Measurements from ENCODE around the gene CACNA2D1. TPM values are rescaled to one million over a fixed set of nuclear protein-coding genes. Genes with fewer than 3 reads are reported as not detected.

CACNA2D1 gene
- total and polyA plus RNA-seq, 9 of the 15 experiments (the other 6 are each of a cell fraction or from before 2014, with no cell fraction given), result 0.49 TPM; not detected in 8

- in situ Hi-C loops (cut with MboI) (no loop called here), intact Hi-C loops (cut with micrococcal nuclease) (no loop called here)
- Histone ChIP-seq H3K4me1 (replicated peaks in 1 of 2; ENCODE audit: control insufficient read depth in 2 of 2, insufficient read depth in 2 of 2, low read length in 2 of 2) (no peaks in the 10 kb centered on the region), H3K4me2 (ENCODE audit: insufficient read depth, low read length) (no peak overlapping the region), H2AFZ (ENCODE audit: low read depth, low read length) (no peak overlapping the region), H3K27me3 (ENCODE audit: control insufficient read depth in 2 of 2, insufficient read depth in 2 of 2, low read length in 2 of 2) (no peaks in the 10 kb centered on the region), H3K9me3 (replicated peaks; ENCODE audit: control insufficient read depth, insufficient read depth, low read depth, low read length) (no peaks in the 10 kb centered on the region; the same call in 1 of the 2 replicates), H3K9ac (ENCODE audit: insufficient read depth in 1 of 2, low read depth in 2 of 2, low read length in 2 of 2) (no peak overlapping the region), H3K36me3 (ENCODE audit: control insufficient read depth, insufficient read depth, low read length) (no peaks in the 10 kb centered on the region), H3K4me3 (no peak overlapping the region), H3K79me2 (ENCODE audit: control insufficient read depth, insufficient read depth, low read length) (no peaks in the 10 kb centered on the region), H4K20me1 (replicated peaks; ENCODE audit: control insufficient read depth, insufficient read depth, low read length) (no peaks in the 10 kb centered on the region), H3K27ac (ENCODE audit: extremely low read depth, low read depth, low read length) (no peak overlapping the region), H3K9me1 (ENCODE audit: control insufficient read depth, insufficient read depth, low read length) (no peaks in the 10 kb centered on the region)
- ChIA-PET CTCF (ENCODE audit: low intra/inter-chr PET ratio) (no interaction called here), POLR2A (no interaction called here)
- BruUV-seq (replicated peaks), result no TSS peak
- FAIRE-seq, result no peak
- peak; percentile 53; the same call in 1 of the 2 replicates for TF ChIP-seq ZNF316 (IDR thresholded peaks at IDR 0.05)
- peak; percentile 38; the same call in 1 of the 2 replicates for TF ChIP-seq MAFG (tag; conservative IDR thresholded peaks at IDR 0.05)
- TF ChIP-seq NCOR1 (IDR thresholded peaks at IDR 0.05), result no peak
- ATAC-seq, result no peak
- DNase-seq (ENCODE audit: extremely low read depth in 1 of 4, low spot score in 3 of 4), result no peak
- 8% methylated on average over 1 of the region's 1 CpG for WGBS (ENCODE audit: insufficient coverage, low coverage, missing lambda C conversion rate)
These were observed 334.3 kb downstream of the CACNA2D1 start for GRCh38 chr7:82109288-82109687.

- Histone ChIP-seq H3K4me3 (no peak overlapping the region), H3K79me2 (ENCODE audit: control insufficient read depth, insufficient read depth, low read length) (no peaks in the 10 kb centered on the region), H3K9me1 (ENCODE audit: control insufficient read depth, insufficient read depth, low read length) (no peaks in the 10 kb centered on the region), H3K4me1 (replicated peaks in 1 of 2; ENCODE audit: control insufficient read depth in 2 of 2, insufficient read depth in 2 of 2, low read length in 2 of 2) (no peaks in the 10 kb centered on the region), H3K4me2 (ENCODE audit: insufficient read depth, low read length) (no peak overlapping the region), H2AFZ (ENCODE audit: low read depth, low read length) (no peak overlapping the region), H3K27ac (ENCODE audit: extremely low read depth, low read depth, low read length) (no peak overlapping the region), H3K36me3 (ENCODE audit: control insufficient read depth, insufficient read depth, low read length) (no peaks in the 10 kb centered on the region), H3K9ac (ENCODE audit: insufficient read depth in 1 of 2, low read depth in 2 of 2, low read length in 2 of 2) (no peak overlapping the region), H4K20me1 (replicated peaks; ENCODE audit: control insufficient read depth, insufficient read depth, low read length) (no peaks in the 10 kb centered on the region), H3K9me3 (replicated peaks; ENCODE audit: control insufficient read depth, insufficient read depth, low read depth, low read length) (no peaks in the 10 kb centered on the region; the same call in 1 of the 2 replicates), H3K27me3 (ENCODE audit: control insufficient read depth in 2 of 2, insufficient read depth in 2 of 2, low read length in 2 of 2) (no peaks in the 10 kb centered on the region)
- BruUV-seq (replicated peaks), result no TSS peak
- intact Hi-C loops (cut with micrococcal nuclease), result no loop called here
- WGBS (ENCODE audit: insufficient coverage, low coverage, missing lambda C conversion rate), result 7% methylated on average over 3 of the region's 3 CpGs
- CTCF ChIA-PET (ENCODE audit: low intra/inter-chr PET ratio), result no interaction called here
- no peak for DNase-seq (ENCODE audit: extremely low read depth in 1 of 4, low spot score in 3 of 4)
- no peak for ATAC-seq
- in situ Hi-C loops (cut with MboI), result no loop called here
- POLR2A ChIA-PET, result interaction anchor here (0.7 kb wide), 1 partner anchor 137 kb away, joined by 3 read pairs; no protein-coding TSS in a partner anchor
- no peak for FAIRE-seq
- TF ChIP-seq SMAD1 (IDR thresholded peaks at IDR 0.05; ENCODE audit: low read depth, low read length, partially characterized antibody) (no peak), JUND (IDR thresholded peaks at IDR 0.05; ENCODE audit: borderline replicate concordance, low read depth, low read length) (no peak), JUND (tag; IDR thresholded peaks at IDR 0.05; ENCODE audit: borderline replicate concordance, low read depth, low read length) (no peak), ELF4 (CRISPR knock-in tag; IDR thresholded peaks at IDR 0.05) (no peak), NCOA1 (IDR thresholded peaks at IDR 0.05; ENCODE audit: low read depth) (no peak), ZNF354B (CRISPR knock-in tag; IDR thresholded peaks at IDR 0.05) (no peak), MAX (CRISPR knock-in tag; IDR thresholded peaks at IDR 0.05) (no peak), LCOR (CRISPR knock-in tag; IDR thresholded peaks at IDR 0.05) (no peak), POLR2AphosphoS2 (IDR thresholded peaks at IDR 0.05; ENCODE audit: low read length) (no peak)
- TF ChIP-seq, protein P1, sequence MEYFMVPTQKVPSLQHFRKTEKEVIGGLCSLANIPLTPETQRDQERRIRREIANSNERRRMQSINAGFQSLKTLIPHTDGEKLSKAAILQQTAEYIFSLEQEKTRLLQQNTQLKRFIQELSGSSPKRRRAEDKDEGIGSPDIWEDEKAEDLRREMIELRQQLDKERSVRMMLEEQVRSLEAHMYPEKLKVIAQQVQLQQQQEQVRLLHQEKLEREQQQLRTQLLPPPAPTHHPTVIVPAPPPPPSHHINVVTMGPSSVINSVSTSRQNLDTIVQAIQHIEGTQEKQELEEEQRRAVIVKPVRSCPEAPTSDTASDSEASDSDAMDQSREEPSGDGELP (CRISPR knock-in tag; IDR thresholded peaks at IDR 0.05; ENCODE audit: borderline replicate concordance), result no peak
- TF ChIP-seq, protein P2, sequence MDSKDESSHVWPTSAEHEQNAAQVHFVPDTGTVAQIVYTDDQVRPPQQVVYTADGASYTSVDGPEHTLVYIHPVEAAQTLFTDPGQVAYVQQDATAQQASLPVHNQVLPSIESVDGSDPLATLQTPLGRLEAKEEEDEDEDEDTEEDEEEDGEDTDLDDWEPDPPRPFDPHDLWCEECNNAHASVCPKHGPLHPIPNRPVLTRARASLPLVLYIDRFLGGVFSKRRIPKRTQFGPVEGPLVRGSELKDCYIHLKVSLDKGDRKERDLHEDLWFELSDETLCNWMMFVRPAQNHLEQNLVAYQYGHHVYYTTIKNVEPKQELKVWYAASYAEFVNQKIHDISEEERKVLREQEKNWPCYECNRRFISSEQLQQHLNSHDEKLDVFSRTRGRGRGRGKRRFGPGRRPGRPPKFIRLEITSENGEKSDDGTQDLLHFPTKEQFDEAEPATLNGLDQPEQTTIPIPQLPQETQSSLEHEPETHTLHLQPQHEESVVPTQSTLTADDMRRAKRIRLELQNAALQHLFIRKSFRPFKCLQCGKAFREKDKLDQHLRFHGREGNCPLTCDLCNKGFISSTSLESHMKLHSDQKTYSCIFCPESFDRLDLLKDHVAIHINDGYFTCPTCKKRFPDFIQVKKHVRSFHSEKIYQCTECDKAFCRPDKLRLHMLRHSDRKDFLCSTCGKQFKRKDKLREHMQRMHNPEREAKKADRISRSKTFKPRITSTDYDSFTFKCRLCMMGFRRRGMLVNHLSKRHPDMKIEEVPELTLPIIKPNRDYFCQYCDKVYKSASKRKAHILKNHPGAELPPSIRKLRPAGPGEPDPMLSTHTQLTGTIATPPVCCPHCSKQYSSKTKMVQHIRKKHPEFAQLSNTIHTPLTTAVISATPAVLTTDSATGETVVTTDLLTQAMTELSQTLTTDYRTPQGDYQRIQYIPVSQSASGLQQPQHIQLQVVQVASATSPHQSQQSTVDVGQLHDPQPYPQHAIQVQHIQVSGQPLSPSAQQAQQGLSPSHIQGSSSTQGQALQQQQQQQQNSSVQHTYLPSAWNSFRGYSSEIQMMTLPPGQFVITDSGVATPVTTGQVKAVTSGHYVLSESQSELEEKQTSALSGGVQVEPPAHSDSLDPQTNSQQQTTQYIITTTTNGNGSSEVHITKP (IDR thresholded peaks at IDR 0.05; ENCODE audit: partially characterized antibody), result no peak
These were observed 337.4 kb downstream of the CACNA2D1 start for GRCh38 chr7:82106201-82106600.

All from K562 (cell line).